RKO (cell line): ENCODE data around the gene UBE3C.
"Not testable (repeated sequence)": the region's sequence is repeated elsewhere in the genome, so short reads cannot be mapped to it uniquely, and the experiment has no call there.

Experiments
- DNase-seq: peaks from one replicate; pipeline ENCODE4 v3.0.0-alpha.2; 2016; ENCODE audit warnings: low spot score

UBE3C gene

DNA sequence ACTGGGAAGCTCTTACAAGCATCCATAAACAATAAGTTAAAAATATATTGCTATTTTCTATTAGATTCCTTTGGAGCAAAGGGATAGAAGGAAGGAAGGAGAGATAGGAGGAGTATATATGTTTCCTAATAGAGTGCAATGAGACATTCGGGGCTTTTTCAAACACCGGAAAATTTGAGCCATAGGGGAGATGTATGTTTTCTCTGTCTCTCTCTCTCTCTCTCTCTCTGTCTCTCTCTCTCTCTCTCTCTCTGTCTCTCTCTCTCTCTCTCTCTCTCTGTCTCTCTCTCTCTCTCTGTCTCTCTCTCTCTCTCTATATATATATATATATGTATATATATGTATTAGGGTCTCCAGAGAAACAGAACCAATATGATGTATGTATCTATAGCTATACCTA, 7.9 kb upstream of the UBE3C start:
- not testable (repeated sequence) for DNase-seq

- DNase-seq = no peak
These were observed 5.9 kb upstream of the UBE3C start for GRCh38 chr7:157132796-157133195.

DNA sequence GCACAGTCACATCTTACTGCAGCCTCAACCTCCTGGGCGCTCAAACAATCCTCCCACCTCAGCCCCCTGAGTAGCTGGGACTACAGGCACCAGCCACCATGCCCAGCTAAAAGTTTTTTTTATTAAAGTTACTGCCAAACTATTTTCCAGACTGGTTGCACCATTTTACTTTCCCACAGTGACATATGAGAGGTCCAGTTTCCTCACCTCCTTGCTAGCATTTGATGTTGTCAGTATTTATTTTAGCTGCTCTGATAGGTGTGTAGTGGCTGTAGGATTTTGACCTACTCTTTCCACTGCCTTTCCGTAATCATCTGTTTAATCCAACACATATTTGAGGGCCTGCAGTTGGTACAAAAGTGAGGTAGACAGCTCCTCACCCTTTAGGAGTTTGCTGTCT, 5.4 kb upstream of the UBE3C start:
- no peak for DNase-seq

GRCh38 chr7:157136372-157136771, 2.4 kb upstream of the UBE3C start:
- DNase-seq = peak; percentile 85

- no peak for DNase-seq
These were observed 664 bp upstream of the UBE3C start for GRCh38 chr7:157138101-157138423.

- DNase-seq = peak; percentile 48
These were observed 534 bp downstream of the UBE3C start for GRCh38 chr7:157139111-157139809.

DNA sequence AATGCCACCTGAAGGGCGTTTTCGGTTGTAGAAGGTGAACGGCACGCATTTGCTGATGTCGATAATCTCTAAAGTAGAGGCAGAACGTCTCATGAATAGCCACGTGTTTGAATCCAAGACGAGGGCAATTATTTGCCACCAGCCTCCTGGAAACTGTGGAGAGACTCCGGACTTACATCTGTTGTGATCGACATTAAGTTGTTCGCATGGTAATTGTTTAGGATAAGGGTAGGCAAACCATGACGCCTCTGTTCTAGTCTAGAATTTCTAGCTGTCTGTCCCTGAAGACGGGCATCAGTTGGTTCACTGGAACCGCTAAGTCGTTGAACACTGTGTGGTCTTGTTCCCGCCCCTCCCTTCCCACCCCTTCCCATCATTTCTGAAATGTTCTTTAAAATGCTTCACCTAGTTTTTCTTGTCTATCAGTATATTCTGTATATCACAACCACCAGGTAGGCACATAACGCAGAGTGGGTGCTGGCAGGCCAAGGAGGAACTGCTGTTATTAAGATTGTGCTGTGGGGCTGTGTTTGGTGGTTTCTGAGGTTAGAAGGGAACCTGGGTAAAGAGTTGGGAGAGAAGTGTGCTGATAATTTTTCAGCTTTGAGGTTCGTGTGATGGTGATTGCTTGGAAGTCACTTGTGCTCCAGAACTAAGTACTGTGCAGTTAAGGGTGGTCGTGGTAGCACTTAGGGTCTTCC, 1.2 kb downstream of the UBE3C start:
- DNase-seq = peak; percentile 35

GRCh38 chr7:157140511-157140905, 1.8 kb downstream of the UBE3C start:
- peak; percentile 30 for DNase-seq

- no peak for DNase-seq
These were observed 2.9 kb downstream of the UBE3C start for GRCh38 chr7:157141525-157142060.

- DNase-seq = no peak
These were observed 5.1 kb downstream of the UBE3C start for GRCh38 chr7:157143788-157144187.

DNA sequence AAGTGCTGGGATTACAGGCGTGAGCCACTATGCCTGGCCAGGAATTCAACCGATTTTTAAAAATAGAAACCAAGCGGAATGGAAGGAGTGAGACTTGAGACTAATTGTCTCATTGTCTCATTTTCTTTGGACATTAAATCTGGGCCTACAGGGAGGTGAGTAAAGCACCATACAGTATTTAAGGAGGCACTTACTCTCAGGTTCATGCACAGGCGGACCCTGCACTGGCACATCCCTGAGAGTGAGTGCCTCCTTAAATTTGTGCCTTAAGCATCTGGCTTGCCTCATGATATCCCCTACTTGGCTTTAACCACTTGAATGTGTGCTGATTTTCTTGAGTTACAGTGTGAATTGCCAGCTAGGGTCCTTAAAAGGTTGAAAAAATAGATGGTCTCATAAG, 10.6 kb downstream of the UBE3C start:
- DNase-seq = no peak

DNA sequence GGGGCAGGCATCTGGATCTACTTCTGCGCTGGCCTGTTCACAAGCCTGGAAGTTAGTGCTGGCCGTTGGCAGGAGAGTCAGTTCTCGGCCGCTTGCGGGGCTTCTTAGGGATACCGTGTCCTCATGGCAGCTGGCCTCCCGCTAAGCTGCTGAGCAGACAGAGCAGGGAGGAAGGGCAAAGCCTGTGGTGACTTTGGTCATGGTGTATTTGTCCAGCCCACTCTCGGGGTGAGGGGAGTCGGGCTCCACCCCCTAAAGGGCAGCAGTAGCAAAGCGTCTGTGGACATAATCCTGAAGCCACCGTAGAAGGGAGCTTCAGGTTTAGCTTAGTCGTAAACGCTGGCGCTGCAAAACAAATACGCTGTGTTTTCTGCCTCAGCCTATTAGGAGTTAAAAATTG, 12.2 kb downstream of the UBE3C start:
- no peak for DNase-seq

DNA sequence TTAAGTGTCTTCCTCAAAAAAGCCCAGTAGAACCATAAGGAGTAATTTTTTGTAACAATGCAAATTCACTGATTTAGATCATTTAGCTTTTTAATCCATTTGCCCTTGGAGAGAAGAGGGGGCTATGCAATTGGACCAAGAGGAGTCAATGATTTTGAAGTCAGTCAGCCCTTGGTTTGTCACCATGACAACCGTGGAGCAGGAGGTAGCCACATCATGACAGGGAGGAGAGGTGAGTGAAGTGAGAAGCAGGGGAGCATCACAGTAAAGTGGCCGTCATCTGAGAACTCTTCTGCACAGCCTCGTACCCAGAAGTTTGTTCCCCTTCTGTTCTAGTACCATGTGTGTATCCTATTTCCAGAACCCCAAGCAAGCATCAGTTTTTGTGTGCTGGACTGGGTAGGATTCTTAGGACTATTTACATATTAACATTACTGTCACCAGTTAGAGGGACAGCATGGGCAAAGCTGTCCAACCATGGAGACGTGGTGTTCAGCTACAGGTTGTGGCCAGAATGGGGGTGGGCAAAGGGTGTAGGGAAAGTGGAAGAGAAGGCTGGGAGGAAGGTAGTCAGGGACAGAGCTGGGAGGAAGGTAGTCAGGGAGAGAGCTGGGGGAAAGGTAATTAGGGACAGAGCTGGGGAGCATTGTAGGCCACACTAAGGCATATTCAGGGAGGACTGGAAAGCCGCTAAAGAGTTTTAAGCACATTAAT, 13.1 kb downstream of the UBE3C start:
- no peak for DNase-seq

DNA sequence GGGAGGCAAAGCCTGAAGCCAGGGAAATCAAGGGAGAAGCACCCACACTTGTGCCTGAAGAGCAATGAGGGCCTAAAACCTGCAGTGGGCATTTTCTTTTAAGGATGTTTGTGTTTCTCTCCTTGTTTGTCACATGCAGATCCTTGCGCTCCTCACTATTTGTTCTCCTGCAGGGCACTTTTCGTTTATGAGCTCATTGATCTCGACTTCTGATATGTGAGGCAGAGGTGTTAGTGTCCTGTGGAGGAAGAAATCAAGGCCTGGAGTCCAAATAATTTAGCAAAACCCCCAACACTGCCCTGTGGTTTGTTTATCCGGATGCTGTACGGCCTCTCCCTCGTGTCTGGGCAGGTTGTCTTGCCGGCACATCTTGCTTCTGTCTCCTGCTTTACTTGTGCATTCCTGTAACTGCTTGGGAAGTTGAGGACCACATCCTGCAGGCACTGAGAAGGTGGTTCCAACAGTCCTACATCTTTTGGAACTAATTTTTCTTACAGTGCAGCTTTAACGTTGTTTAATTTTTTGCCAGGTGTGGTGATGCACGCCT, 13.7 kb downstream of the UBE3C start:
- DNase-seq = no peak

DNA sequence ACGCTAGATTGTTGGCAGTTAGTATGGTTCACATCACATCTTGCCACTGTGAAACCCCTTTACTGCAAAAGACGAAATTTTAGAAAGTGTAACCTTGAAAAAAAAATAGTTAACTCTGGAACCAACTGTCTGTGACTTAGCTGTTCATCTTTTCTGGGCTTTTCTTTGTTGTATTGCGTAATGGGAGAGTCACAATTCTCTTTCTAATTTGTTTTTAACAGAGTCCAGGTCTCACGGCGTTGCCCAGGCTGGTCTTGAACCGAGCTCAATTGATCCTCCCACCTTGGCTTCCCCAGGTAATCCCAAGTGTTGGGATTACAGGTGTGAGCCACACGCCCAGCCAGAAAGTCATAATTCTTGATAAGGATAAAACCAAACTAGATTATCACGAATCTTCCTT, 14.5 kb downstream of the UBE3C start:
- no peak for DNase-seq

DNA sequence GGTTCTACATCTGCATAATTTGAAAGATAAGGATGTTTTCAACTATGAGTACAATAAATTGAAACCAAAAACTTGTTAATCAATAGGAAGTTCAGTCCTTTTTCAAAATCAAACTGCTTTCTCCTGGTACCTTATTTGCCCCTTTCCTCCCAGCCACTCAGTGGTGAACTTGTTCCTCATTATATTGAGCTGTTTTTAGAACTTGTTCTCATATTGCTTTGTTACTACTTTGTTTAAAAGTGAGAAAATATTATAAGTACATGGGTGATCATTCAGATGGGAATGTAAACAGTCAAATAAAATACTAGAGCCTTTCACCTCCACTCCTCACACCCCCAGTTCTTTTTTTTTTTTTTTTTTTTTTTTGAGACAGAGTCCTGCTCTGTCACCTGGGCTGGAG, 17.2 kb downstream of the UBE3C start:
- no peak for DNase-seq

- no peak for DNase-seq
These were observed 19.7 kb downstream of the UBE3C start for GRCh38 chr7:157158400-157158799.

- not testable (repeated sequence) for DNase-seq
These were observed 20.8 kb downstream of the UBE3C start for GRCh38 chr7:157159537-157159936.

GRCh38 chr7:157160433-157160832, 21.7 kb downstream of the UBE3C start:
- no peak for DNase-seq

DNA sequence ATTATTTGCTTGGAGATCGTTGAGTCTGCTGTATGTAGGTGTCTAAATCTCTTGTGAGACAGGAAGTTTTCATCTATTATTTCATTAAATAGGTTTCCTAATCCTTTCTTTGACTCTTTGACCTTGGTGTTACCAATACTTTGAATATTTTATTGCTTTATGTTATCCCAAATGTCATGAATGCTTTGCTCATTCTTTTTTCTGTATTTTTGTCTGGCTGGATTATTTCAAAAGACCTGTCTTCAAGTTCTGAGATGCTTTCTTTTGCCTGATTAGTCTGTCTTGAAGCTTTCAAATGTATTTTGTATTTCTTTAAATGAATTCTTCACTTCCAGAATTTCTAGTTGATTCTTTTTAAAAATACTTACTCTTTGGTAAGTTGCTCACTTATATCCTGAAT, 27.3 kb downstream of the UBE3C start:
- DNase-seq = no peak

DNA sequence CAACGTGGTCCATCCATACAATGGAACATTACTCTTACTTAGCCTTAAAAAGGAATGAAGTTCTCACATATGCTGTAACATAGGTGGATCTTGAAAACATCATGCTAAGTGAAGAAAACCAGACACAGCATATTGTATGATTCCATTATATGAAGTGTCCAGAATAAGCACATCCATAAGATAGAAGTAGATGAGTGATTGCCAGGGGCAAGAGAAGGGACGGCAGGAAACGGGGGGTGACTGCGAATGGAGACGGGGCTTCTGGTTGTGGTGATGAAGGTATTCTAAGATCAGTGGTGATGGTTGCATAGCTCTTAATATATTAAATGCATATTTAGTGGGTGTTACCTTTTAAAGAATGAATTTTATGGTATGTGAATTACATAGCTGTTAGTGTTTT, 29.8 kb downstream of the UBE3C start:
- no peak for DNase-seq

DNA sequence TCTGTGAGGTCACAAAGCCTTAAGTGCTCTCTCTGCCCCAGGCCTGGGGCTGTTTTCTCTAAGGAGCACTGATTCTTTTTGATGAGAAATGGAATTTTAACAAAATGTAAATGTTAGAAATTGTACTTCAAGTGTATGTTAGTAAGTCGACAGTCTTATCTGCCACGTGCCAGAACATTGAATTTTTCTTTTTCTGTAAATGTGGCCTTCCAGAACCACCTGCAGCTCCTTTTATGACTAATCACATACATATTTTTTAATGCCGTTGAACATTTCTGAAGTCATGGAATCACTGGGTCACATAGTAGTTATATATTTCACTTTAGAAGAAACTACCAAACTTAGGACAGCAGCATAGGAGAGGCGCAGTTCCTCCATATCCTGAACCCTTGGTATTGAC, 38.0 kb downstream of the UBE3C start:
- no peak for DNase-seq
